ENCODE measurements around the gene GABBR2. TPM values are rescaled to one million over a fixed set of nuclear protein-coding genes. Genes with fewer than 3 reads are reported as not detected.

Gene GABBR2
- total RNA-seq, 1 donor from 2014 or later, result 6.4 TPM

DNA sequence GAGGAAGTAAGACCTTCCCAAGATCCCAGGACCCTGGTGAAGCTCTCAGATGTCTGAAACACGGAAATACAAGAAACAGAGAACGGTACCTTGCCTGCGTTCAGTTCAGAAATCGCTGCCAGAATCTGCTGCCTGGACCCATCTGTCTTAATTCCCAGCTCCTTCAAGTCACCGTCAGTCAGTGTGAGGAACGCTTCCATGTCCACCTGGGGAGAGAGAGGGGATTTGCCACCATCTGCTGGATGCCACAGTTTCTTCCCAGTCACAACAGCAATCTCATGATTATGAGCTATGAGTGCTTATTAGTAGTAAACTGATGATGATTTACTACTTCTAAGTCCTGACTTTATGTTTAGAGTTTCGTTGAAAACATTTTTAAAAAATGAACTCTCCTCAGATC, 36.7 kb upstream of the GABBR2 start:
- no peak overlapping the region for H3K27ac Mint-ChIP-seq

DNA sequence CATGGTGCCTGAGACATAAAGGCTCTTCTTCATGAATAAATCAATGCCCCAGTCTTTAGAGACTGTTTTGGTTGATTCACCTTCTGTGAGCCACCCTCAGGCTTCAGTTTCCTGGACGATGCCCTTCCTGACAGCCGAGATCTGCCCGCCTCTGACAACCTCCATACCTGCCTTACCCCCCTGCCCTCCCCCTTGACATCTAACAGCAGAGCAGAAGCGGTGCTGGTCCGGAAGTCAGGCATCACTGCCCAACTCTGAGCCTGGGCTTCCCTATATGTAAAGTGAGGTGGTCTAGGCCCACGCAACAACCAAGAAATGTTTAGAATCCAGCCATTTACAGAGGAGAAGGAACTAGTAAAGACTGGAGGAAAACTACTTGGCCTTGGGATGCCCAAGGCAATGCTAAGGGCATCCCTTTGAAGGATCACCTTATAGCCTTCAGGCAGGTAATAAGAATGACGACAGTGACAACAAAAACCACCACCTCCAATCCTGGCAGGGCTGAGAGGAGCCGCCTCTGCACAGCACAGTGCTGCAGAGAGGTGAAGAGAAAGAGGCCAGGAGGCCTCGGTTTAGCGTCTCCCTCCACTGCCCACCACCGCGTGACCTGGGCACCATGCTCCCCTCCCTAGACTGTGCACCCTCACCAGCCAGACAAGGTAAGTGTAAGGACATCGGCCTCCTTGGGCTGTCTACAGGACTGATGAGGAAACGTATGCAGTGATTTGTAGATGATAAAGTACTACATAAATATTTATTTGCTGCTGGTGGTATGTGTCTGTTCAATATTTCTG, 35.3 kb upstream of the GABBR2 start:
- H3K4me1 Mint-ChIP-seq (ENCODE audit: unreplicated experiment), result no peaks in the 10 kb centered on the region
- H3K9me3 Mint-ChIP-seq, result no peaks in the 10 kb centered on the region
- peaks cover 32% of the 10 kb centered on the region for H3K36me3 Mint-ChIP-seq
- TF ChIP-seq CTCF (conservative IDR thresholded peaks at IDR 0.05), result no peak
- H3K27ac Mint-ChIP-seq, result no peak overlapping the region
- no peaks in the 10 kb centered on the region for H3K27me3 Mint-ChIP-seq
- H3K4me3 Mint-ChIP-seq, result no peak overlapping the region
- no peak for DNase-seq (ENCODE audit: extremely low spot score, unreplicated experiment)

More for the DNA sequence above, 36.7 kb upstream of the GABBR2 start:
- Mint-ChIP-seq H3K4me3 (no peak overlapping the region), H3K27me3 (no peaks in the 10 kb centered on the region), H3K36me3 (peaks cover 38% of the 10 kb centered on the region), H3K4me1 (ENCODE audit: unreplicated experiment) (no peaks in the 10 kb centered on the region), H3K9me3 (no peaks in the 10 kb centered on the region)
- no peak for TF ChIP-seq CTCF (conservative IDR thresholded peaks at IDR 0.05)
- no peak for DNase-seq (ENCODE audit: extremely low spot score, unreplicated experiment)

- Mint-ChIP-seq H3K27ac (no peak overlapping the region), H3K4me3 (no peak overlapping the region), H3K27me3 (no peaks in the 10 kb centered on the region), H3K9me3 (peaks cover under 1% of the 10 kb centered on the region), H3K4me1 (ENCODE audit: unreplicated experiment) (no peaks in the 10 kb centered on the region), H3K36me3 (peaks cover 34% of the 10 kb centered on the region)
- no peak for DNase-seq (ENCODE audit: extremely low spot score, unreplicated experiment)
- no peak for TF ChIP-seq CTCF (conservative IDR thresholded peaks at IDR 0.05)
Observed at GRCh38 chr9:98743329-98743728, 34.6 kb upstream of the GABBR2 start.

DNA sequence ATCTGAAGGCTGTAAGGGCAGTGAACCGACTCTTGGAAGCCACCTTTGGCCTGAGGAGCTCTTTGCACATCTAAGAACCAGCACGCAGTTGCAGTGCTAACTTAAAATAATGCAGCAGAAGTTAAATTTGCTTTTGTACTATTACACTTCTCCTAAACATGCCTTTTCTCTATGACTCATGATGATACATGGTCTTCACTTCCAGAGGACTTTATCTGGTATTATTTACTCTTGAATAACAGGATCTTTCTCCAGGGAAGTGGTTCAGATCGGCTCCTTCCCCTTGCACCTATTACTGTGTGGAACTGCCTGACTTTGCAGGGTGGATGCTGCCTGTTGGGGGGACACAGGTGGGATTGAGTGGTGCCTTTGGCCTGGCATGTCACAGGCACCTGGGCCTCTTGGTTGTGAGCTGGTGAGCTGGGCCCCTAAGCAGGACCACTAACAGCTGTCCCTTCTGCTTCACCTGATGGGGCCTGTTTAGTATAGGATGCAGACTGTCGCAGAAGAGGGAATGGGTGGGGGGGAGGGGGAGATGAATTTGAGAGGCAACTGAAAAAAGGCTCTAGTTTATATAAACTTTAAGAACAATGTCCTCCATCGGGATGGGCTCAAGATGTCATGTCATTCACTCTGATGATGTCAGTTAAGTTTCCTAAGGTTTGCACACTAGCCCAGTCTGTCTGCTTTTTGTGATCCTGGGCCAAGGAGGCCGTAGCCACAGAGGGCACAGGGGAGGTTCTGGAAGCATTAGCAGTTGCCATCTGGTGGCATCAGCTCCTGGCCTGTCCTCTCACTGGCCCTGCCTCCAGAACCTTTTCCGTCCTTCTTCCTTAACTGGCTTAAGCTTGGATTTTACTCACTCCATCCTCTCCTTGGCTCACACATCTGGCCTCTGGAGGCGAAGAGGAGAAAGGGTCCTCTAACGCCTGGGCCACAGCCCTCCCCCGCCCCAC, 33.9 kb upstream of the GABBR2 start:
- Mint-ChIP-seq H3K27me3 (no peaks in the 10 kb centered on the region), H3K27ac (no peak overlapping the region), H3K36me3 (peaks cover 41% of the 10 kb centered on the region), H3K4me3 (no peak overlapping the region), H3K9me3 (peaks cover 5% of the 10 kb centered on the region), H3K4me1 (ENCODE audit: unreplicated experiment) (no peaks in the 10 kb centered on the region)
- no peak for DNase-seq (ENCODE audit: extremely low spot score, unreplicated experiment)
- TF ChIP-seq CTCF (conservative IDR thresholded peaks at IDR 0.05), result no peak

DNA sequence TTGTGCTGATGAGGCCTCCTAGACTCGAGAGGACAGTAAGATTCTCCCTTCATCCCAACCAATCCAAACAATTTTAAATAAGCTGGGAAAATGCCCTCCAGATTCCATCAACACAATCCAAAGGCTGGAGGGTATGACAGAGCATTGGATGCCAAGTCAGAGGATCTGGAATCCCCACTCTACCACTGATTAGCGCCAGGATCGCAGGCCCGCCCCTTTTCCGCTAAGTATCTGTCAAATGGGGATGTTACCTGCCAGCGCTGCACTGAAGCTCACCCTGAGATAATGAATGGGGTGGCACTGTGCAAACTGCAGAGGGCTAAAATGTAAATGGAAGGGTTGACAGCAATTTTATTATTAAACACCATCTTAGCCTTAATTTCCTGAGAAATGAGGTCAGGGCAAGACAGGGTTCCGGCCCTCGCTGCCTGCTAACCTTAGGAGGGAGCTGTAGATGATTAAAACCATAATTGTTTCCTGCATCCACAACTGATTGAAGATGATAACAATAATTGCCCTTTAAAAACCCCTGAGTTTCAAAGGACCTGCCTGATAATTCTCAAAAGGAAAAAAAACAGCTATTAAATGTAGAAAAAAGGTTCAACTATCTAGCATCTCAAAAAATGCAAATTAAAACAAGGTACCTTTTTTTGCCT, 31.6 kb upstream of the GABBR2 start:
- Mint-ChIP-seq H3K36me3 (peaks cover 61% of the 10 kb centered on the region), H3K4me1 (ENCODE audit: unreplicated experiment) (peaks cover 15% of the 10 kb centered on the region), H3K9me3 (peaks cover 5% of the 10 kb centered on the region), H3K27me3 (no peaks in the 10 kb centered on the region), H3K27ac (no peak overlapping the region), H3K4me3 (no peak overlapping the region)
- DNase-seq (ENCODE audit: extremely low spot score, unreplicated experiment), result no peak
- TF ChIP-seq CTCF (conservative IDR thresholded peaks at IDR 0.05), result no peak

Measured in type B pancreatic cell (in vitro differentiated cells).